MM.1S (cell line): ENCODE results near the gene NAALADL2.

Experiments
- EZH2phosphoT487 ChIP-seq: fragments of 300-600 bp; sonication (generic); IDR thresholded peaks from 2 replicates; pipeline ENCODE4 v1.6.1; 2018; ENCODE audit warnings: antibody characterized with exemption, low read length
- TF ChIP-seq, protein P1 (sequence below): fragments of 300-600 bp; sonication (generic); IDR thresholded peaks from 2 replicates; pipeline ENCODE4 v1.5.1; 2016; ENCODE audit warnings: antibody characterized with exemption, low read length, mixed read lengths

DNA sequence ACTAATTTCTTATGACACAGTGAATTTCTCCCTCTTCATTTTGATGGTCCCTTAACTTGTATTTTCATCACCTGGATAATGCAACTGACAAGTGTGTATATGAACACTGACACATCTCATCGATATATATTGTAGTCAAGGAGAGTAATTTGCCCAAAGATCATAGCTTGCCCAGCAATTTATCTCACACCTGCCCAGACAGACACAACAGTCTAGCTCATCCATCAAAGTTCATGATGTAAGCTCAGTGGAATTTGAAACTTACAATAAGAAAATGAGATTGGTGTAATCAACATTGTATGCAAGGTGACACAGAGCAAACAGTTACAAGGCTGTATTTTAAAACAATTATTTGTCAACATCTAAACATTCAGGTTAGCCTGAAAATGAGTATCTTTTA lies 805.8 kb downstream of the NAALADL2 start:
- TF ChIP-seq, protein P1, sequence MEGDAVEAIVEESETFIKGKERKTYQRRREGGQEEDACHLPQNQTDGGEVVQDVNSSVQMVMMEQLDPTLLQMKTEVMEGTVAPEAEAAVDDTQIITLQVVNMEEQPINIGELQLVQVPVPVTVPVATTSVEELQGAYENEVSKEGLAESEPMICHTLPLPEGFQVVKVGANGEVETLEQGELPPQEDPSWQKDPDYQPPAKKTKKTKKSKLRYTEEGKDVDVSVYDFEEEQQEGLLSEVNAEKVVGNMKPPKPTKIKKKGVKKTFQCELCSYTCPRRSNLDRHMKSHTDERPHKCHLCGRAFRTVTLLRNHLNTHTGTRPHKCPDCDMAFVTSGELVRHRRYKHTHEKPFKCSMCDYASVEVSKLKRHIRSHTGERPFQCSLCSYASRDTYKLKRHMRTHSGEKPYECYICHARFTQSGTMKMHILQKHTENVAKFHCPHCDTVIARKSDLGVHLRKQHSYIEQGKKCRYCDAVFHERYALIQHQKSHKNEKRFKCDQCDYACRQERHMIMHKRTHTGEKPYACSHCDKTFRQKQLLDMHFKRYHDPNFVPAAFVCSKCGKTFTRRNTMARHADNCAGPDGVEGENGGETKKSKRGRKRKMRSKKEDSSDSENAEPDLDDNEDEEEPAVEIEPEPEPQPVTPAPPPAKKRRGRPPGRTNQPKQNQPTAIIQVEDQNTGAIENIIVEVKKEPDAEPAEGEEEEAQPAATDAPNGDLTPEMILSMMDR, result no peak
- no peak for TF ChIP-seq EZH2phosphoT487
